ENCODE measurements around the gene STUM. TPM values are rescaled to one million over a fixed set of nuclear protein-coding genes. Genes with fewer than 3 reads are reported as not detected.

STUM gene
- total RNA-seq, 1 donor from 2014 or later: 0.83 TPM

GRCh38 chr1:226523646-226524406 lies 24.7 kb upstream of the STUM start:
- TF ChIP-seq CTCF (IDR thresholded peaks at IDR 0.05): no peak
- ATAC-seq (no peak), DNase-seq (no peak)
- Histone ChIP-seq H3K36me3 (no peaks in the 10 kb centered on the region), H3K4me3 (no peak overlapping the region), H3K27ac (no peak overlapping the region), H3K9me3 (no peaks in the 10 kb centered on the region), H3K4me1 (no peaks in the 10 kb centered on the region), H3K27me3 (ENCODE audit: low read depth) (no peaks in the 10 kb centered on the region)
- intact Hi-C loops (cut with DNase I): no loop called here

GRCh38 chr1:226524547-226524946 lies 24.0 kb upstream of the STUM start:
- ATAC-seq: no peak
- no peak for TF ChIP-seq CTCF (IDR thresholded peaks at IDR 0.05)
- no peak for DNase-seq
- no peaks in the 10 kb centered on the region for H3K4me1 ChIP-seq
- intact Hi-C loops (cut with DNase I): no loop called here
- no peak overlapping the region for H3K27ac ChIP-seq
- no peak overlapping the region for H3K4me3 ChIP-seq
- no peaks in the 10 kb centered on the region for H3K36me3 ChIP-seq
- no peaks in the 10 kb centered on the region for H3K9me3 ChIP-seq
- H3K27me3 ChIP-seq (ENCODE audit: low read depth): no peaks in the 10 kb centered on the region

- H3K4me1 ChIP-seq: no peaks in the 10 kb centered on the region
- no peak for DNase-seq
- H3K36me3 ChIP-seq: no peaks in the 10 kb centered on the region
- no peaks in the 10 kb centered on the region for H3K9me3 ChIP-seq
- TF ChIP-seq CTCF (IDR thresholded peaks at IDR 0.05): no peak
- no peak overlapping the region for H3K4me3 ChIP-seq
- H3K27me3 ChIP-seq (ENCODE audit: low read depth): no peaks in the 10 kb centered on the region
- H3K27ac ChIP-seq: no peak overlapping the region
- intact Hi-C loops (cut with DNase I): no loop called here
- no peak for ATAC-seq
These were observed 22.8 kb upstream of the STUM start for GRCh38 chr1:226525750-226526149.

- Histone ChIP-seq H3K4me3 (peak overlapping the region; percentile 29), H3K4me1 (no peaks in the 10 kb centered on the region), H3K27me3 (ENCODE audit: low read depth) (no peaks in the 10 kb centered on the region), H3K36me3 (no peaks in the 10 kb centered on the region), H3K9me3 (no peaks in the 10 kb centered on the region), H3K27ac (no peak overlapping the region)
- DNase-seq (no peak), ATAC-seq (peak in 1 of 2 donors; percentile 19)
- no peak for TF ChIP-seq CTCF (IDR thresholded peaks at IDR 0.05)
- intact Hi-C loops (cut with DNase I): no loop called here
These were observed 21.6 kb upstream of the STUM start for GRCh38 chr1:226526801-226527595.

GRCh38 chr1:226529891-226530290 lies 18.7 kb upstream of the STUM start:
- ATAC-seq: no peak
- no peak overlapping the region for H3K4me3 ChIP-seq
- no peaks in the 10 kb centered on the region for H3K27me3 ChIP-seq (ENCODE audit: low read depth)
- no peaks in the 10 kb centered on the region for H3K9me3 ChIP-seq
- H3K4me1 ChIP-seq: no peaks in the 10 kb centered on the region
- intact Hi-C loops (cut with DNase I): no loop called here
- TF ChIP-seq CTCF (IDR thresholded peaks at IDR 0.05): no peak
- DNase-seq: no peak
- H3K36me3 ChIP-seq: no peaks in the 10 kb centered on the region
- H3K27ac ChIP-seq: no peak overlapping the region
